PFSK-1 (cell line): ENCODE results near the gene HYAL3.

ENCODE experiments used
- POLR2AphosphoS5 ChIP-seq: IDR thresholded peaks from 2 replicates; pipeline ENCODE4 v1.6.1; 2012; ENCODE audit warnings: low read depth, mild to moderate bottlenecking, control low read depth, low read length, moderate library complexity
- REST ChIP-seq, 2 experiments: IDR thresholded peaks; 2 replicates each; pipeline versions ENCODE4 v1.6.1 to v1.8.0; 2011 to 2012; ENCODE audit warnings: low read depth in 2 of 2, low read length in 2 of 2, control low read depth in 1 of 2, inconsistent platforms in 1 of 2, mild to moderate bottlenecking in 1 of 2, moderate library complexity in 1 of 2; ENCODE audit not compliant: insufficient read depth in 1 of 2
- TAF1 ChIP-seq: IDR thresholded peaks from 2 replicates; pipeline ENCODE4 v1.6.1; 2012; ENCODE audit warnings: low read length, control low read depth, borderline replicate concordance; ENCODE audit not compliant: insufficient read depth

- TF ChIP-seq POLR2AphosphoS5 (no peak; the same call in 1 of the 2 replicates), REST (IDR thresholded peaks at IDR 0.05; ENCODE audit: insufficient read depth in 1 of 2, low read depth in 2 of 2, low read length in 2 of 2) (no peak), TAF1 (0 out of 2 replicates have a peak, but pooled peaks have one; percentile 32)
These were observed 23.3 kb upstream of the HYAL3 start, which contains the start of gene HYAL2 for GRCh38 chr3:50322386-50323091.
